HG03060 (cell line): ENCODE data around the gene VOPP1.

ENCODE experiments used
- ATAC-seq: cut with Tn5 transposase; IDR thresholded peaks from one replicate; pipeline ENCODE4 v1.9.1; 2021; ENCODE audit warnings: low read depth, moderate number of reproducible peaks; ENCODE audit not compliant: unreplicated experiment

VOPP1 gene

DNA sequence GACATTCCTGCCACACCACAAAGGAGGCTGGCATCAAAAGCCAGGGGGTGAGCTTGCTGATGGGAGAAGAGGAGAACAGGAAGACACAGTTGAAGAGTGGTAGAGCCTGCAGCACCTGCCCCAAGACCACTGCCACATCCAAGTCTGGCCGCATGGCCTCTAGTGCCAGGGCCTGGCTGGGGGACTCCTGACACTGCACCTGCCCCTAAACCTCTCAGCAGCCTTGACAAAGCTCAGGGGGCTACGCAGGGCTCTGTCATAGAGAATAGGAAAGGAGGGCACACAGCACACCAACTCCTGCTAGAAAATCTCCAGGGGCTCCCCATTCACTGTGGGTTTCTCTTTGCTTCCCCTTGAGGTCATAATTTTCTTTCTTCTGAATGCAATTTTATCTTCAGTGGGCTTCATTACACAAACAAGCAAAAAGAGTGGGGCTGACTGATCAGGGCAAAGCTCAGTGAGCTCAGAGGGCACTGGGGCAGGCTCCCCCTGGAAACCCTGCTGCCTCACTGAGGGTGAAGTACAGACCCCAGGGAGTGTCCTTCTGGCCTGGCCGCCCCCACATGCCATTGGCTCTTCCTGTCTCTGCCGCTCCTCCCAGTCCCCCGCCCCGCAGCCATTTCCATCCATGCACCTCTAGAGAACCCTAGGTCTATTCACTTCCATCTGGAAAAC, 37.2 kb downstream of the VOPP1 start:
- ATAC-seq, result no peak

DNA sequence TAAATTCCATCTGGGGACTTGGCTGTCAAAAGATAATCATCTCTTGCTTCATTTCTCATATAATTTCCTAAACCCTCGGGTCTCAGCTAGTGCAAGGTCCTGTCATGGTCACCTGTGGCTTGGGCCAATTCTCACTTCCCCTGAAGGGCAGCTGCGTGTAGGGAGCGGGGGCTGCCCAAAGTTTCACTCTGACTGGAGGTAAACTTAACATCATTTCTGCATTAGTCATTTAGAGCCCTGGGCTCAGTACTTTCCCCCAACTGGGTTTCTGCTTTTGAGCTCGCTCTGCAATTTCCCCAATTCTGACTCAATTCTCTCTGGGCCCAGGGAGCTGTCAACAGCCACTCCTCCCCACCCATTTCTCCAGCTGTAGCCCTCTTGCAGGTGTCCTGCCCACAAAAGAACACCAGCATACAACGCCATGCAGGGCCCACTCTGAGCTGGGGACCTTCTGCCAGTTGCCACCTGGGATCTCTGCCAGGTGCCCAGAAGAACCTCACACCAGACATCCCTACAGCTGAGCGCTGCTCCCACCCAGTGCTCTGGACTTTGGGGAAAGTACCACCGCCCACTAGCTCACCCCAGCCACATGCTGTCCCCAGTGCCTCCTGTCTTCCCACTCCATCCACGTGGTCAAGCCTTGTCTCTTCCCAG, 37.9 kb downstream of the VOPP1 start:
- peak; percentile 57 for ATAC-seq

DNA sequence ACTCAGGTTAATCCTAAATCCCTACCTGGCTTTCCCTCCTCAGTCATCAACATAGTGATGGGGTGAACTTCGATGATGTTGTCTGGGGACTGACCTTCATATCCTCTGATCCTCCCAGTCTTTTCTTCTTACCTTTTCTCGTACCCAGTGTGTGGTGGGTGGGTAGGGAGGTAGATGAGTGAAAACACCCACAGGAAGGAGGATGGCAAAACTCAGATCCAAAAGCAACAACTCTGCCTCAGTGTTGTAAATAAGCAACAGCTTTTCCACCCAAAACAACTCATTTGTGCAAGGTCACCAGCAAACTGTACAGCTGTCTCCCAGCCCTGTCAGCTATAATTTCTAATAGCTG, 38.6 kb downstream of the VOPP1 start:
- ATAC-seq, result no peak

DNA sequence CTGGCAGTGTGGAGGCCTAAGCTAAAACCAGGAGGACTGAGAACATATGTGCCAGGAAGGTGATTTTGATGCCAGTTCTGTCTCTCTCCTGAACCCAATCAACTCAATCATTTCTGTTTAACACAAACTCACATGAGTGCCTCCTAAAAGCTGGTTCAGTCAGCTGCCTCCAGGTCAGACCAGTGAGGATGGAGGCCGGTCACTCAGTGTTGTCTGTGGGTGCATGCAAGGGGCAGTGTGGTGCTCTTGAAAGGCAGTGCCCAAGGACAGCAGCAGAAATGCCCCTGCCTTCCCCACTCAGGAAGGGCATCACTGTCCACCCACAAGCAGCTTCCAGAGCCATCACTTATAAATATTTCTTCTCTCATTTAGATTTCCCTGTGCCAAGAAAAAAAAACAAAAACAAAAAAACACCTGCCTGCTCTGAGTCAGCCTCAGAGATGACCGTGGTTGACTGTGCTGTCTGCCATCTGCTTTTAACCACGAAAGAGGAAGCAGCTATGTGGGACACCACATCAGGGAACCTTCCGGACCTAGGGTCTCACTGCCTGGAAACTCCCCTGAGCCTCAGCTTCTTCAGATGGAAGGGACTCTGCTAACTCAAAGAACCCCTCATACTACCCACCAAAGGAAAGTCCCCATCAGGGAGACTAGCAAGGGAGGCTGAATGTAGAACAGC, 39.1 kb downstream of the VOPP1 start:
- peak; percentile 42 for ATAC-seq

DNA sequence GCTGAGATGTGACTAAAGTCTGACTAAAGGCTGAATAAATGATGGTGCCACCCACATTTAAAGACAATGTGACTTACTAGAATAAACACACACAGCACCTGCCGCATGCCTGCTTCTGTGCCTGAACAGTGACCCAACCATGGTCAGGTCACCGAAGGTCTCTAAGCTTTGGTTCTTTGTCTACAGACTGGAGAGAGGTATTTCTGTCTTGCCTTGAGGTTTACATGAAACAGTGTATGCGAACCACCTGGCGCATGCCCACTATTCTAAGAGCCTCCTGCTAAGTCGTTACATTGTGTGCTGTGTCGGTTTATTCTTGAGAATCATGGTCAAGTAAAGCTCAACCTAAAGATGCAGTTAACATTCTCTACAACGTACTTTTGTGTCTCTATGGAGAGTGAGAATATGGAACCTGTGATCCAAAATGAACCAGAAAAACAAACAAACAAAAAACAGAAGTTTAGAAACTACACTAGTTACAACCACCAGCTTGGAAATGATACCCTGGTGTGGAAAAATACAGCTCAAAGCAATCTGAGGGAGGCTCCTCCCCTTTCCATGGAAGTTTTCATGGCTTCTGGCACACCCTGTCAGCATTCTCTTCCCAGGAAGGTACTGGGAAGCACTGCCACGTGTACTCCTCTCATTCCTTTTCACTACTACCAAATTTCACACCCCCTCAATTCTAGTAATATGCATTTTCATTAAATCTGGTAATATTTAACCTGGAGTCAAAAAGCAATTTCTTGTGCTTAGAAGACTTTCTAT, 40.0 kb downstream of the VOPP1 start:
- ATAC-seq, result peak; percentile 13

DNA sequence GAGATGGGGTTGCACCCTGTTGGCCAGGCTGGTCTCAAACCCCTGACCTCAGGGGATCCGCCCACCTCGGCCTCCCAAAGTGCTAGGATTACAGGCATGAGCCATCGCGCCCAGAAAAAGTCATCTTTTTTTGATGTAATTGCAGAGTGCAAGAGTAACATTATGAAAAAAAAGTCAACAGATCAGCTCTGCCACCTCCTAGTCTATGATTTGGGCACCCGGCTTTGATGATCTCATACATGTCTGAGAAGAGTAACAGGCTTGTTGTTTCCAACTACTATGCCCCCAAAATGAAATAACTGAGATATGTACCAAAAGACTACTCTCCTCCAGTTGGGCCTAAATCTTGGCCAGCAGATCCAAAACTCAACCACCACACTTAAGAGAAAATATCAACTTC, 40.8 kb downstream of the VOPP1 start:
- ATAC-seq, result no peak

DNA sequence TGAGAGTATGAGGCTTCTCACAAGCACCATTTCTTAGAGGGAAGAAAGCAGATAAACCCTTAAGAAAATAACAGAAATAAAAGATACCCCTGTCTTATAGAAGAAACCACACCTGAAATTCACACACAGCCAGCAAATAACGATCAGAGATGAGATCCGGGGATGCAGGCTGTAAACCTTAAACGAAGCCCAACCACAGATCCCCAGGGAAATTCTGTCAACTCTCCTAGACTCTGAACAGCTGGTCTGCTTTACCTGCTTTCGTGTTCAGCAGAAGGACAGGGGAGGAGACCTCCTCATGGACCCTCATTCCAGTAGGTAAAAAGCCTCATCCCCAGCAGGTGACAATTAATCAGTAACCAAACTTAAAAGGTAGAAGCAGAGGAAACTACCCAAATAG, 45.0 kb downstream of the VOPP1 start:
- ATAC-seq, result no peak

DNA sequence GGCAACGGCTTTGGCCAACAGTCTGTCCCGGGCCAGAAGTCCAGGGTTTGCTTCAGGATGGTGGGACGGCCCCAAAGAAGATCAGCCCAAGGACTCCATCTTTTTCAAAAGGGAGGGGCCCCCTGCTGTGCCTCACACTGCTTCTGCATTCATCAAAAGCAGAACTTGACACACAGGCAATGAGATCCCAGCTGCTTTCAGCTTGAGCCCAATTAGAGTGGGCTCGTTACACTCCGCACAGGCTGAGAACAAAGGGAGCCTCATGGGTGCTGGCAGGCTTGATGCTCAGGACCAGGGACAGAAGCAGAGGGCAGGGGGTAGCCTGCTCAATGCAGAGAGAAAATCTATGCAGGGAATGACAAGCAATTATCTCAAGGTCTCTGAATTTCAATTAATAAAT, 45.5 kb downstream of the VOPP1 start:
- peak; percentile 64 for ATAC-seq

DNA sequence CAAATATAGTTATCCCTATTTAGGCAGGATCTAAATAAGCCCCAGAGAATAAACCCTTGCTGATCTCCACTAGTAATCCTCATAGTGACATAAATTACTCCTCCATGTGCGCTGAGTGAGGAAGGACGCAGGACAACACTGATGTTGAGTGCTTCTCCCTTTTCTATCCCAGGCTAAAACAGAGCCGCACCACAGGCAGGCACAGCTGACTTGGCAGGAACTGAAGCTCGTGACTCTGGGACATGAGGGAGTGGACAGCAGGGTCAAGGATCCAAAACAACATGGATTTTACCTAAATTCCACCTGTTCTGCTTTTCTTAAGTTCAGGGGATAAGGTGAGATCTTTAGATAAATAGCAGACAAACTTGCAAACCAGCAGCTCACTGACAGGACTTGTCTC, 46.0 kb downstream of the VOPP1 start:
- no peak for ATAC-seq

DNA sequence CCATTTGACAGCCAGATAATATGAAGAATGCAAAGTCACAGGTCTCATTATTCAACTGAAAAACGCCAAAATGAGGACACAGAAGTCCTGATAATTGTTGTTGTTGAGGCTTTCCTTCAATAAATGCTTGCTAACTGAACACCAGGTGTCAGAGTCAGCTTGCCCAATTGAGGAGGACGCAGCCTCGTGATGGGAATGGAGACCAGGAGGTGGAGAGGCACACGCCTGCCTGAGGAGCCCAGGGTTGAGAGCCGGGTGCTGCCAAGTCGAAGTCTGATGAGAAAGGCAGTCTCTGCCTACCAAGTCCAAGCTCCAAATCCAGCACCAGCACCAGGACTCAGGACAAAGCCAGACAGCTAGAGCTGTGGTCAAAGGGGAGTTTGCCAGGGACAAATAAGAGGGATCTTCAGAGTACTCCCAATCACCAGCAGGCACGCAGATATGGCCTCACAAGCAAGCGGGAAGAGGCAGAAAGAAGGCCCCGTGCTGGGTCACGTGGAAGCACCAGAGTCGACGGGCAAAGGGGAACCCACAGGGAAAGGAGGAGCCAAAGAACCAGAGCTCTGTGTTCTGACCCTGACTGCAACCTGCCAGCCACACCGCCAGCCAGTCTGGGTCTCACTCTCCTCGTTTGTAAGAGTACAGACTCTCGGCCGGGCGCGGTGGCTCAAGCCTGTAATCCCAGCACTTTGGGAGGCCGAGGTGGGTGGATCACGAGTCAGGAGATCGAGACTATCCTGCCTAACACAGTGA, 47.6 kb downstream of the VOPP1 start:
- ATAC-seq, result no peak

DNA sequence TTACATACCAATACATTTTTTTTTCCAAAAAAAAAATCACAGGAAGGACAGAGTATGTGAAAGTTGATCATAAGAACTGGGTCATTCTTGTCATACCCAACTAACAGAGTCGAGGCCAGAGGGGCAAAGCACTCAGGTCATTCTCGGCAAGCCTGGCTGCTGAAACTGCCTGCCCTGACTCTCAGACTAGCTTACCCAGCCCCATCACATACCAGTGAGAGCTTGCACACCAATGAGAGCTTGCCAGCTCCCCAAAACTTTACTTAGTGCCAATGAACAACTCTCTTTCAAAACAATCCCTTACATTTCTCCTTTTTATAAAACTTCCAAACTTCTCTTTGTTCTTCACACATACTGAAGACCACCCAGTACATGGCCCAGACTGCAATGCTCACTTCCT, 48.9 kb downstream of the VOPP1 start:
- ATAC-seq, result no peak

DNA sequence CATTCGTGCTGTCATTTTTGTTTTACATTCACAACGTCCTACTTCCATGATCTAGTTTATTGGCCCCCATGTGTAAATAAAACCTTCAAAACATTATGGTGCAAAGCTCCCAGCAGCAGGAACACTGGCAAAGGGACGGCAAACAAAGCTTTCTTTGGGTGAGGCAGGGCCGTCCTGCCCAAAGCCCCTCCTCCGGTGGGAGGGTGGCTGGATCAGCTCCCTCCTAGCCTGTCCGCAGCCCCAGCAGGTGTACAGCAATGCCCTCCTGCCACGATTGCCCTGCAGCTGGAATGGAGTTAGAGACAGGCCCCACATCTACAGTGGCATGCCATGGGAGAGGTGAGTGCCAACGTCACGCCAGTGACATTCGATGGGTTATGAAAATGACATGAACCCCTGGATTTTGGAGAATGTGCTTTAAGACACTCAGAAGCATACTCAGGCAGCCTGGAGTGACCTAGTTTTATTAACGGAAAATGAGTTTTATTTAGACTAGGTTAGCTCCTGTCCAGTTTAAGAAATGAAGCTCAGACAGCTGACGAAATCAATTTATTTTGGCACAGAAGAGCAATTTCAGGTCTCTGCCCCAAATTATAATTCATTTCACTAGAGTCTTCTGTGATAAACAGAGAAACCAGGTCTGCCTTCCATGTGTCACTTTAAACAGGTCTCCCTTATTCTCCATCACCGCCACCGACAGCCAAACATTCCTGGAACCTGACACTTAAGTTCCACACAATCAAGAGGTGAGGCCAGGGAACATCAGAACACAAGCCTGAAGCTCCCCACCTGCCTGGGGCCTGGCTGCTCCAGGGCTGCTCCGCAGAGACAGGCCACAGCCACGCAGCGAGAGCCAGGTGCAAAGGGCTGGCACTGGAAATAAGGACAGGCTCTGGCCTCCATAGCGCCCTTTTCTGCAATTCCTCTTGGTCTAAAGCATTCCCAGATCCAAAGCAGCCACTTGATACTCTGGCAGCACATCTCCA, 50.1 kb downstream of the VOPP1 start:
- ATAC-seq, result no peak

DNA sequence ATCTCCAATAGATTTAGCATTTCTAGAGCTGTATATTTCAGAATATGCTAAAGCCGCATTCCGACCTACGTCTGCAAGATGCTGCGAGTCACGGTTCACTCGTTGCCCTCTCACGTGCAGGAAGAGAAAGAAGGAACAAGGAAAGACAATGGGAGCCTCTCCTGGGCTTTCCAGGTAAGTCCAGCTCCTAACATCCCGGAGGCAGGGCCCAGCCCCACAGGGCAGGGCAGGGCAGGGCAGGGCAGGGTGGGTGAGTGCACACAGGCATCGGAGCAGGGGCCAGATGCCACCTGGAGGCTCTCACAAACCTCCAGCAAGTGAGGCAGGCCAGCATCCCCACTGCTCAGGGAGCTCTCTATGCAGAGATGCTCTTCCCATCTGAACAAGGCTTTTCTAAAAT, 50.8 kb downstream of the VOPP1 start:
- ATAC-seq, result no peak

DNA sequence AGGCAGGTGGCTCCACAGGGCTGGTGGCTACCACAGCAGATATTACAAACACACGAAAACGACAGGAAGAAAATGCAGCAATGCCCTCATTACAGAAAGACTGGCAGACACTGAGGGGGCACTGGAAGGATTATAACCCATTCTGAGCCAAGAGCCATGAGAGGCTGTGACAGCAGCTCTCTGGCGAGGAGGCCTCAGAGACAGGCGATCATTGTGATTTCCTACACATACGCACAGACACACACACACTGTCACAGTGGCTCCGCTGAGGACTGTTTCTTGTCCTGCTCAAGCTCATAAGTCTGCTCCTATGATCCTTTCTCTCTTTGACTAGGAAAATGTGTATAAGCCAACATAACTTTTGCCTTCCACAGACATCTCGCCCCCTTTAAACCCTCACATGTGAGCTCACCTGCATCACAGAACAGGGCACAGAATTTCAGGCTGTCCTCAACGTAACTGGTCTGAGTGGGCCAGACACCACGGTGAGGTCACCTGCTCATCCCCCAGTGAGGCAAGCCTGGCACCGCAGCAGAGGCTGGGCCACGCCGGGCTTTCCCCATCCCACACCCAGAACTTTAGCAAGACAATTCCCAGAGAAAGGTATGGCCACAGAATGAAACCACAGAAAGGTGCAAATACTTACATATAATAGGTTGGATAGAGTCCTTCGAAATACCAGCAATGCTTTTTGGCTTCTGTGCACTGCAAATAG, 51.7 kb downstream of the VOPP1 start:
- ATAC-seq, result no peak

DNA sequence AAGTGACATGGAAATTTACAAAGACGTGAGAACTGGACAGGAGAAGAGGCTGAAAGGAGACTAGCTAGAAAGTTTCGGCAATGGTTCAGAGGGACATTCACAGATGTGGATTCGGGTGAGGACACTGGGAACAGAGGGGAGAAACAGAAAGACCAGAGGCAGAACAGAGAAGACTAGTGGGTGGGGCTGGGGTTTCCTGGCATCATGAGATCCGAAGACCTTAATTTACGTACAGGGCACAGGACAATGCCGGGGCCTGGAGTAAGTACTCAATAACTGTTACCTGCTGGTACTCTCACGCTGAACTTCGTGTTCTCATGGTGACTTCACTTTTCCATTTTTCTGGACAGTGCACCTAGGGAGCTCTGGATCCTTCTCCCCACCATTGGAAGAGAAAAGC, 53.5 kb downstream of the VOPP1 start:
- ATAC-seq, result no peak

DNA sequence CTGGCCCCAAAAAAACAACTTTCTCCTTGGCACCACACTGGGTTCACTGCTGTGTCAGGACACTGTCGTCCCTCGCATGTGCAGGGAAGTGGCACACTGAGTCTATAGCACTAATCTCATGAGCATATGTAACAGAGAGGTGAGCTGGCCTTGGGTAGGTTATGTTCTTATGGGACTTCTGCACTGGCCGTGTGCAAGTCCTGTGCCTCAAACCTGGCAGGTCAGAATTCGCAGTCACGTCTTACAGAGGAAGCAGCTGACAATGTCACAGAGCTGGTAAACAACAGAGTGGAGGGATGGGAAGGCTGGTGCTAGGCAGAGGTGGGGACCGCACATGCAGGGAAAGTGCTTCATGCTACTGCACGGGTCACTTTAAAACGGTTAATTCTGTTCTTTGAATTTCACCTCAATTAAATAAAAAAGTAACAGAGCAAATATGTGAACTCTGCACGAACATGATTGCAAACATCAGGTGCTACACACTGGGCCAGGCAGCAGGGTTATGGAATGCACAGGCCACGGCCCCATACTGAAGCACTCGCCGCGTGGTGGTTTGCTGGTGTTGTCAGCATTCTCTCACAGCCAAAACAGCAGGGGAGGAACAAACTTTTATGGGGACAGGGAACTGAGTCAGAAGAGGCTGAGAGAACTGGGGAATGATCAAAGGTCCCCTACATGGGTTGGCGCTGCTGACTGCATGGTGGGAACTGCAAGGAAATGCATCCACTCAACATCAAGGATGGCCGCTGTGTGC, 54.2 kb downstream of the VOPP1 start:
- ATAC-seq, result no peak

DNA sequence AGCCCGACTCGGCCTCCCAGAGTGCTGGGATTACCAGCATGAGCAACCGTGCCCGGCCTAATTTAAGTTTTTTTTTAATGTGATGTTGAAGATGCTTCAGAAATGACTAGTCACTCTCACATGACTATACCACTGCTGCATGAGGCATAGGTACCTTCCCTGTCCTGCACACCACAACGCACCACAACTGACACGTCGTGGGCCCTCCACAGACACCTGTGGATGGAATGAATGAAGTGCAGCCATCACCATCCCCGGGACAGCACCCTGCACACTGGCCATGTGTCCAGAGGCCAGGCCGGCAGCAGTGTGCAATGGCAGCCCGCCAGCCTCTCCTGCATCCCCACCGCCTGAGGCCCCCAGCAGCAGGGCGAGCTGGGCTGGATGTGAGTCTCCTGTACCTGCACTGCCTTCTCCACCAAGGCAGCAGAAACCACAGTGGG, 55.1 kb downstream of the VOPP1 start:
- ATAC-seq, result peak; percentile 60

DNA sequence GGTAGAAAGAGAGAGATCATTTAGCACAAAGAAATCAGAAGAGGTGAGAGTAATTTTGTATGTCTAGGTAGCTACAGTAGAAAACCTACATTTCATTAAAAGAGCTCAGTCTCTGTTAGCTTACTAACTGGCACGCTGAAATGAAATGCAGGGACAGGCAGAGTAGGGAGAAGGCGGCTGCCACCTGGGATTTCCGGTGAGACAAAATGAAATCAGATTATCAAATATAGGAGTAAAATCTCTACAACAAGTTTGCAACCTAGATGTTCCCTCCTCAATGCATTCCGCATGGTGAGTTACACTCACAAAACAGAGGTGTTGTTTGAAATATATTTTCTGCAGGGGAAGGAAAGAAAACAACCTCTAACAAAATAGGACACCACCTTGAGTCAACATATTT, 55.9 kb downstream of the VOPP1 start:
- no peak for ATAC-seq
